Mesenchymal stem cell (in vitro differentiated cells and primary cell): ENCODE data around the gene XAB2.

Experiments used
- DNase-seq: peaks from one replicate; pipeline ENCODE4 v3.0.0-alpha.2; 2013
- H2AFZ ChIP-seq: one replicate; pipeline ENCODE4 v1.6.1; 2013; ENCODE audit warnings: low read depth, mild to moderate bottlenecking, control low read depth, inconsistent platforms, low read length, moderate library complexity
- H2AK5ac ChIP-seq: 2 replicates; pipeline ENCODE4 v1.6.1; 2013; ENCODE audit warnings: low read length, moderate library complexity, mild to moderate bottlenecking, inconsistent platforms; ENCODE audit not compliant: severe bottlenecking
- H2BK120ac ChIP-seq: one replicate; pipeline ENCODE4 v1.6.1; 2013; ENCODE audit warnings: low read depth, mild to moderate bottlenecking, inconsistent platforms, low read length, moderate library complexity
- H2BK12ac ChIP-seq, 2 experiments: one replicate each; pipeline ENCODE4 v1.6.1; 2013; ENCODE audit warnings: inconsistent platforms in 2 of 2, low read length in 2 of 2, mild to moderate bottlenecking in 2 of 2, moderate library complexity in 2 of 2, control low read depth in 1 of 2
- H2BK15ac ChIP-seq: one replicate; pipeline ENCODE4 v1.6.1; 2013; ENCODE audit warnings: mild to moderate bottlenecking, low read depth, inconsistent platforms; ENCODE audit not compliant: poor library complexity, severe bottlenecking
- H2BK5ac ChIP-seq: 2 replicates; pipeline ENCODE4 v1.6.1; 2013; ENCODE audit warnings: low read depth, mild to moderate bottlenecking, low read length, control low read depth, inconsistent platforms; ENCODE audit not compliant: poor library complexity, severe bottlenecking
- H3K14ac ChIP-seq, 2 experiments: one replicate each; pipeline ENCODE4 v1.6.1; 2013; ENCODE audit warnings: inconsistent platforms in 2 of 2, low read length in 2 of 2, control low read depth in 1 of 2, mild to moderate bottlenecking in 1 of 2, moderate library complexity in 1 of 2
- H3K18ac ChIP-seq, 2 experiments: one replicate each; pipeline ENCODE4 v1.6.1; 2013; ENCODE audit warnings: inconsistent platforms in 2 of 2, low read length in 2 of 2, control low read depth in 1 of 2, low read depth in 1 of 2, mild to moderate bottlenecking in 1 of 2
- H3K23ac ChIP-seq, 2 experiments: one replicate each; pipeline ENCODE4 v1.6.1; 2013; ENCODE audit warnings: inconsistent platforms in 2 of 2, low read length in 2 of 2, mild to moderate bottlenecking in 2 of 2, moderate library complexity in 2 of 2, control low read depth in 1 of 2
- H3K27ac ChIP-seq: 2 replicates; pipeline ENCODE4 v1.5.1; 2013; ENCODE audit warnings: mild to moderate bottlenecking, moderate library complexity, low read length, control low read depth, inconsistent platforms; ENCODE audit not compliant: poor library complexity, severe bottlenecking
- H3K27me3 ChIP-seq, 2 experiments: 2 replicates each; pipeline versions ENCODE4 v1.6.1 to v1.7.0; 2013; ENCODE audit warnings: low read length in 2 of 2, mild to moderate bottlenecking in 2 of 2, moderate library complexity in 2 of 2, control low read depth in 1 of 2, inconsistent platforms in 1 of 2; ENCODE audit not compliant: control insufficient read depth in 1 of 2, insufficient read depth in 1 of 2
- H3K36me3 ChIP-seq, 2 experiments: 2 replicates each; pipeline versions ENCODE4 v1.6.1 to v1.7.0; 2013; ENCODE audit warnings: low read length in 2 of 2, control low read depth in 1 of 2, inconsistent platforms in 1 of 2, low read depth in 1 of 2, mild to moderate bottlenecking in 1 of 2; ENCODE audit not compliant: insufficient read depth in 2 of 2, control insufficient read depth in 1 of 2
- H3K4ac ChIP-seq, 2 experiments: one replicate each; pipeline ENCODE4 v1.6.1; 2013; ENCODE audit warnings: inconsistent platforms in 2 of 2, low read length in 2 of 2, mild to moderate bottlenecking in 2 of 2, moderate library complexity in 2 of 2, control low read depth in 1 of 2, low read depth in 1 of 2
- H3K4me1 ChIP-seq: 2 replicates; pipeline ENCODE4 v1.6.1; 2013; ENCODE audit warnings: low read depth, low read length, control low read depth; ENCODE audit not compliant: control insufficient read depth, insufficient read depth
- H3K4me2 ChIP-seq: 2 replicates; pipeline ENCODE4 v1.6.1; 2013; ENCODE audit warnings: low read length, mild to moderate bottlenecking, inconsistent platforms; ENCODE audit not compliant: poor library complexity, severe bottlenecking
- H3K4me3 ChIP-seq, 2 experiments: 2 replicates each; pipeline versions ENCODE4 v1.5.1 to v1.7.0; 2013; ENCODE audit warnings: low read length in 2 of 2, mild to moderate bottlenecking in 2 of 2, control low read depth in 1 of 2, low read depth in 1 of 2; ENCODE audit not compliant: insufficient read depth in 1 of 2
- H3K79me1 ChIP-seq: replicated peaks from 2 replicates; pipeline ENCODE4 v1.6.1; 2013; ENCODE audit warnings: mild to moderate bottlenecking, control low read depth, low read length, inconsistent platforms; ENCODE audit not compliant: poor library complexity, severe bottlenecking
- H3K9ac ChIP-seq: 2 replicates; pipeline ENCODE4 v1.7.0; 2013; ENCODE audit warnings: mild to moderate bottlenecking, low read length, moderate library complexity
- H3K9me3 ChIP-seq: 2 replicates; pipeline ENCODE4 v1.7.0; 2013; ENCODE audit warnings: mild to moderate bottlenecking, low read length; ENCODE audit not compliant: control insufficient read depth
- H4K8ac ChIP-seq: one replicate; pipeline ENCODE4 v1.6.1; 2013; ENCODE audit warnings: inconsistent platforms, mild to moderate bottlenecking, low read length, moderate library complexity
- H4K91ac ChIP-seq: one replicate; pipeline ENCODE4 v1.6.1; 2013; ENCODE audit warnings: mild to moderate bottlenecking, low read length, inconsistent platforms
- WGBS: methylation state at CpG from one replicate; pipeline ENCODE4 v1.1.7; 2013; ENCODE audit warnings: mixed read lengths; 5-methylcytosine and 5-hydroxymethylcytosine counted together

XAB2 gene

GRCh38 chr19:7636317-7636690, 7.0 kb upstream of the XAB2 start:
- H3K36me3 ChIP-seq = peaks cover 3 to 45% of the 10 kb centered on the region in 2 experiments
- no peak overlapping the region for H2AK5ac ChIP-seq
- no peak overlapping the region for H3K27ac ChIP-seq
- no peak overlapping the region for H2BK5ac ChIP-seq
- H3K27me3 ChIP-seq = peaks cover 0 to 42% of the 10 kb centered on the region in 2 experiments
- no peak overlapping the region for H2BK12ac ChIP-seq
- no peak overlapping the region for H2BK120ac ChIP-seq
- peaks cover 24% of the 10 kb centered on the region for H3K4me1 ChIP-seq
- H3K4ac ChIP-seq = peak overlapping the region in 1 of 2 experiments; percentile 18
- H4K91ac ChIP-seq = no peak overlapping the region
- H3K9me3 ChIP-seq = no peaks in the 10 kb centered on the region
- peak overlapping the region; percentile 32 for H3K4me2 ChIP-seq
- no peak overlapping the region for H2BK15ac ChIP-seq
- WGBS = 92% methylated on average over 16 of the region's 16 CpGs
- no peak overlapping the region for H3K14ac ChIP-seq
- no peak overlapping the region for H3K4me3 ChIP-seq
- no peak for DNase-seq
- no peak overlapping the region for H2AFZ ChIP-seq
- H3K23ac ChIP-seq = no peak overlapping the region
- H4K8ac ChIP-seq = peak overlapping the region; percentile 81
- no peak overlapping the region for H3K9ac ChIP-seq
- peaks cover 34% of the 10 kb centered on the region for H3K79me1 ChIP-seq
- no peak overlapping the region for H3K18ac ChIP-seq

- H2AK5ac ChIP-seq = no peak overlapping the region
- H3K9ac ChIP-seq = no peak overlapping the region
- H3K18ac ChIP-seq = no peak overlapping the region
- no peak overlapping the region for H3K4me3 ChIP-seq
- no peak for DNase-seq
- H3K79me1 ChIP-seq = peaks cover 34% of the 10 kb centered on the region
- H3K4ac ChIP-seq = no peak overlapping the region
- H2AFZ ChIP-seq = no peak overlapping the region
- H2BK5ac ChIP-seq = no peak overlapping the region
- H2BK12ac ChIP-seq = no peak overlapping the region
- H3K4me1 ChIP-seq = peaks cover 26% of the 10 kb centered on the region
- H2BK15ac ChIP-seq = no peak overlapping the region
- peaks cover 3 to 41% of the 10 kb centered on the region in 2 experiments for H3K36me3 ChIP-seq
- no peak overlapping the region for H4K91ac ChIP-seq
- H3K9me3 ChIP-seq = no peaks in the 10 kb centered on the region
- no peak overlapping the region for H4K8ac ChIP-seq
- no peak overlapping the region for H2BK120ac ChIP-seq
- H3K14ac ChIP-seq = no peak overlapping the region
- H3K23ac ChIP-seq = no peak overlapping the region
- H3K27me3 ChIP-seq = peaks cover 0 to 42% of the 10 kb centered on the region in 2 experiments
- H3K27ac ChIP-seq = no peak overlapping the region
- no peak overlapping the region for H3K4me2 ChIP-seq
- WGBS = 83% methylated on average over 4 of the region's 6 CpGs
Measured at GRCh38 chr19:7635670-7636069, 6.3 kb upstream of the XAB2 start.

- Histone ChIP-seq H3K4me3 (no peak within 1 kb of the TSS), H4K91ac (no peak within 1 kb of the TSS), H3K79me1 (peaks cover 42% of the 10 kb centered on the region), H2AK5ac (no peak within 1 kb of the TSS), H2BK12ac (no peak within 1 kb of the TSS), H3K4me2 (no peak within 1 kb of the TSS), H3K4me1 (peaks cover 27% of the 10 kb centered on the region), H3K14ac (no peak within 1 kb of the TSS), H2BK120ac (no peak within 1 kb of the TSS), H3K18ac (no peak within 1 kb of the TSS), H3K4ac (no peak within 1 kb of the TSS), H3K9me3 (no peaks in the 10 kb centered on the region), H2AFZ (no peak within 1 kb of the TSS), H2BK5ac (no peak within 1 kb of the TSS), H3K23ac (no peak within 1 kb of the TSS), H4K8ac (no peak within 1 kb of the TSS), H3K36me3 (peaks cover 3 to 25% of the 10 kb centered on the region in 2 experiments), H3K27me3 (peaks cover 0 to 37% of the 10 kb centered on the region in 2 experiments), H3K27ac (no peak within 1 kb of the TSS), H2BK15ac (no peak within 1 kb of the TSS), H3K9ac (no peak within 1 kb of the TSS)
- DNase-seq = no peak
- WGBS = 47% methylated on average over 2 of the region's 2 CpGs
Measured at GRCh38 chr19:7633698-7634097, 4.4 kb upstream of the XAB2 start, which contains the start of gene PCP2. Gene PCP2 (minus strand): TSS chr19:7633719. CDS start chr19:7633457, 262 bp downstream.

DNA sequence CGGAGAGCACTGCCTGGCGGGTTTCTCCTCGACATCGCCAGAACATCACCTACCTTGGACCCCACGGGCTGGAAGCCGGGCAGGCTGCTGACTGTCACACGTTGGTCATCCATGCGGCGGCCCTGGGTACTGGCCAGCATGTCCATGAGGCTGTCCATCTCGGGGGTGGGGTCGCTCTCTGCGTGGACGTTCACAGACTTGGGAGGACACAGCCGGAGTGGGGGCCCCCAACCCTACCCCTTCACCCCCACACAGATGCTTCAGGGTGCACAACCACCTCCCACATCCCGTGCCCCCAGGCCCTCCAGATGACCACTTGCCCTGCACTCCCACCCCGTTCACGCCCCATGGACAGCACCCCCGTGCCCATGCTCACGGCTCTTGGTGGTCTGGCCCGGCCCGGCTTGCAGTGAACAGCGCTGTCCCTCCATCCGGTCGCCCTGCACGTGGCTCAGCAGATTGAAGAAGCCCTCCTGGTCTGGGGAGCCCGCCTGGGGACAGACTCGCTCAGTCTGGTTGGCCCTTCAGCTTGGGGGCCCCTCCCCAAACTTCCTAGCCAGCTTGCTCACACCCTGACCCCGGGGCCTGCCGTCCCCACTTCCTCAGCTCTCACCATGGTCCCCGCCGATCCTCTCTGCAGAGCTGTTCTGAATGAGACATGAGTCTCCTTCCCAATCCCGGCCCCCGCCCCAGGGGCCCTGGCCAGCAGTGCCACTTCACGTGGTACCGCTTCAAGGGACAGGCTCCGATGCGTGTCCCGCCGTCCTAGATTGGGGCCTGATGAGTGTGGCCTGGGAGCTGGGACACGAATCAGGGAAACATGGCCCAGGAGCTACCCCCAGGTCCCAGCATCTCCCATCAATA, 3.2 kb upstream of the XAB2 start:
- Histone ChIP-seq H3K4me2 (no peak overlapping the region), H3K9ac (no peak overlapping the region), H3K4me1 (peaks cover 35% of the 10 kb centered on the region), H3K79me1 (peaks cover 41% of the 10 kb centered on the region), H2AFZ (no peak overlapping the region), H3K36me3 (peaks cover 3 to 26% of the 10 kb centered on the region in 2 experiments), H4K91ac (no peak overlapping the region), H3K4me3 (no peak overlapping the region), H4K8ac (no peak overlapping the region), H3K4ac (no peak overlapping the region), H3K9me3 (no peaks in the 10 kb centered on the region), H2BK12ac (no peak overlapping the region), H2BK15ac (no peak overlapping the region), H3K23ac (no peak overlapping the region), H2AK5ac (no peak overlapping the region), H2BK5ac (no peak overlapping the region), H3K27me3 (peaks cover 0 to 27% of the 10 kb centered on the region in 2 experiments), H3K14ac (no peak overlapping the region), H3K27ac (no peak overlapping the region), H2BK120ac (no peak overlapping the region), H3K18ac (no peak overlapping the region)
- 94% methylated on average over 40 of the region's 40 CpGs for WGBS
- no peak for DNase-seq
